Fibroblast of lung (primary cell): ENCODE data around the gene PPP4R1.

Experiments
- EZH2 ChIP-seq: IDR thresholded peaks from 2 replicates; pipeline ENCODE4 v1.5.1; 2012; ENCODE audit warnings: low read length, control low read depth, mild to moderate bottlenecking; ENCODE audit errors: missing control alignments
- TF ChIP-seq, protein P1 (sequence below), 2 donors: IDR thresholded peaks in 1 of 2; conservative IDR thresholded peaks in 1 of 2; 1 replicate in 1 of 2; 2 replicates in 1 of 2; pipeline ENCODE4 v1.5.1; 2011 to 2012; ENCODE audit warnings: low read length in 2 of 2, control low read depth in 1 of 2, inconsistent platforms in 1 of 2, low read depth in 1 of 2, mild to moderate bottlenecking in 1 of 2

DNA sequence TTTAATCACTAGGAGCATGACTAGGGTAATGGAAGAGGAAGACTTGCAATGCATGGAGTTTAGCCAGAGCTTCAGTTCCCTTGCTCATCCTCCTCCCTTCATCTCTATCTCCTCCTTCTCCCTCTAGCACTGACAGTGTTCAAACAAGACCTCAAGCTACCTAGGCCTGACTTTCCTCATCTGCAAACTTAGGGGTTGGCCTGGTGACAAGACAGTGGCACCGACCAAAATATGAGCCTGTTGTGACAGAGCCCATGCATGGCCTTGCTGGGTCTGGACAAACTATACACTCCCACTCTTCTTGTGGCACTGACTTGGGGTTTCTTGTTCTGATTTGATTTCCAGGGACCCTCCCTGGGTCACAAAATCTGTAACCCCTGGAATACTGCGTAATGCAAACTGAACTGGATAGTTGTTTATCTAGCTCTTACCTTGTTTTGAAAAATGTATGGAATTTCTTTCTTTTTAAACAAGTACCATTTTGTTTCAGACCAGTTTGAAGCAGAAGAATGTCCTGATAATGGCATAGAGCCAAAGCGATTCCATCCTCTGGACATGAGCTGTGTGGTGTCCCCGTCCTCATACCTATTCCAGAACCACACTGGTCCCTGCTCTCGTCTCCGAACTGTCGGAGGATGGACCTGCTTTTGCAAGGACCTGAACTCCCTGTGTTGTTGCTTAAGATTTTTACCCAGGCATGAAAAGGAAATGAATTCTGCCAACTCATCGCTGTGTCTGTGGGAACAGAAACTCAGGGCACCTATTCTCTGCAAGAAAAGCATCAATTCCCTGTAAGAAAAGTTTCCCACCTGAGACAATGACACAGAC lies 33.4 kb upstream of the PPP4R1 start:
- TF ChIP-seq, protein P1, sequence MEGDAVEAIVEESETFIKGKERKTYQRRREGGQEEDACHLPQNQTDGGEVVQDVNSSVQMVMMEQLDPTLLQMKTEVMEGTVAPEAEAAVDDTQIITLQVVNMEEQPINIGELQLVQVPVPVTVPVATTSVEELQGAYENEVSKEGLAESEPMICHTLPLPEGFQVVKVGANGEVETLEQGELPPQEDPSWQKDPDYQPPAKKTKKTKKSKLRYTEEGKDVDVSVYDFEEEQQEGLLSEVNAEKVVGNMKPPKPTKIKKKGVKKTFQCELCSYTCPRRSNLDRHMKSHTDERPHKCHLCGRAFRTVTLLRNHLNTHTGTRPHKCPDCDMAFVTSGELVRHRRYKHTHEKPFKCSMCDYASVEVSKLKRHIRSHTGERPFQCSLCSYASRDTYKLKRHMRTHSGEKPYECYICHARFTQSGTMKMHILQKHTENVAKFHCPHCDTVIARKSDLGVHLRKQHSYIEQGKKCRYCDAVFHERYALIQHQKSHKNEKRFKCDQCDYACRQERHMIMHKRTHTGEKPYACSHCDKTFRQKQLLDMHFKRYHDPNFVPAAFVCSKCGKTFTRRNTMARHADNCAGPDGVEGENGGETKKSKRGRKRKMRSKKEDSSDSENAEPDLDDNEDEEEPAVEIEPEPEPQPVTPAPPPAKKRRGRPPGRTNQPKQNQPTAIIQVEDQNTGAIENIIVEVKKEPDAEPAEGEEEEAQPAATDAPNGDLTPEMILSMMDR (conservative IDR thresholded peaks at IDR 0.05 in 1 of 2, IDR thresholded peaks at IDR 0.05 in 1 of 2; ENCODE audit: low read depth in 1 of 2, low read length in 2 of 2) = no peak
- no peak for TF ChIP-seq EZH2
